Activated naive CD4-positive, alpha-beta T cell treated with anti-CD3 and anti-CD28 coated beads for 36 hours (primary cell): Measurements from ENCODE around the gene GCNT3. TPM values are rescaled to one million over a fixed set of nuclear protein-coding genes. Genes with fewer than 3 reads are reported as not detected.
A peak's percentile ranks its signal among the peaks of the same experiment; 100 is the strongest.

Experiments
- CTCF ChIA-PET: fragments of 350-600 bp; sonication (Branson Sonifier 250); formaldehyde crosslinking; loops from one replicate; lab custom pipeline; 2021; ENCODE audit warnings: antibody characterized with exemption; lab: Charles Lee
- DNase-seq: peaks from one replicate; pipeline ENCODE4 v3.0.0-alpha.2; 2020
- H3K27ac Mint-ChIP-seq: one replicate; pipeline ENCODE4 v1.8.0; 2021; ENCODE audit warnings: mild to moderate bottlenecking, mixed read lengths
- H3K27me3 Mint-ChIP-seq: one replicate; pipeline ENCODE4 v1.8.0; 2021; ENCODE audit warnings: low read depth, mixed read lengths
- H3K36me3 Mint-ChIP-seq: one replicate; pipeline ENCODE4 v1.8.0; 2021; ENCODE audit warnings: low read depth, mixed read lengths
- H3K4me1 Mint-ChIP-seq: one replicate; pipeline ENCODE4 v1.8.0; 2021; ENCODE audit warnings: low read depth, mixed read lengths
- H3K4me3 Mint-ChIP-seq: one replicate; pipeline ENCODE4 v1.8.0; 2021; ENCODE audit warnings: mild to moderate bottlenecking, moderate library complexity, mixed read lengths
- H3K9me3 Mint-ChIP-seq: one replicate; pipeline ENCODE4 v1.8.0; 2021; ENCODE audit warnings: mixed read lengths
- intact Hi-C: fragments of 100-400 bp; cut with micrococcal nuclease; formaldehyde crosslinking; loops from one replicate; pipeline ENCODE4 v1.15.1; 2023
- total RNA-seq, 2 experiments: library from RNA; stranded (reverse); gene quantifications; one replicate each; pipeline ENCODE4 v1.2.3, GENCODE V29; 2021

Gene GCNT3, protein sequence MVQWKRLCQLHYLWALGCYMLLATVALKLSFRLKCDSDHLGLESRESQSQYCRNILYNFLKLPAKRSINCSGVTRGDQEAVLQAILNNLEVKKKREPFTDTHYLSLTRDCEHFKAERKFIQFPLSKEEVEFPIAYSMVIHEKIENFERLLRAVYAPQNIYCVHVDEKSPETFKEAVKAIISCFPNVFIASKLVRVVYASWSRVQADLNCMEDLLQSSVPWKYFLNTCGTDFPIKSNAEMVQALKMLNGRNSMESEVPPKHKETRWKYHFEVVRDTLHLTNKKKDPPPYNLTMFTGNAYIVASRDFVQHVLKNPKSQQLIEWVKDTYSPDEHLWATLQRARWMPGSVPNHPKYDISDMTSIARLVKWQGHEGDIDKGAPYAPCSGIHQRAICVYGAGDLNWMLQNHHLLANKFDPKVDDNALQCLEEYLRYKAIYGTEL
- not detected for total RNA-seq

DNA sequence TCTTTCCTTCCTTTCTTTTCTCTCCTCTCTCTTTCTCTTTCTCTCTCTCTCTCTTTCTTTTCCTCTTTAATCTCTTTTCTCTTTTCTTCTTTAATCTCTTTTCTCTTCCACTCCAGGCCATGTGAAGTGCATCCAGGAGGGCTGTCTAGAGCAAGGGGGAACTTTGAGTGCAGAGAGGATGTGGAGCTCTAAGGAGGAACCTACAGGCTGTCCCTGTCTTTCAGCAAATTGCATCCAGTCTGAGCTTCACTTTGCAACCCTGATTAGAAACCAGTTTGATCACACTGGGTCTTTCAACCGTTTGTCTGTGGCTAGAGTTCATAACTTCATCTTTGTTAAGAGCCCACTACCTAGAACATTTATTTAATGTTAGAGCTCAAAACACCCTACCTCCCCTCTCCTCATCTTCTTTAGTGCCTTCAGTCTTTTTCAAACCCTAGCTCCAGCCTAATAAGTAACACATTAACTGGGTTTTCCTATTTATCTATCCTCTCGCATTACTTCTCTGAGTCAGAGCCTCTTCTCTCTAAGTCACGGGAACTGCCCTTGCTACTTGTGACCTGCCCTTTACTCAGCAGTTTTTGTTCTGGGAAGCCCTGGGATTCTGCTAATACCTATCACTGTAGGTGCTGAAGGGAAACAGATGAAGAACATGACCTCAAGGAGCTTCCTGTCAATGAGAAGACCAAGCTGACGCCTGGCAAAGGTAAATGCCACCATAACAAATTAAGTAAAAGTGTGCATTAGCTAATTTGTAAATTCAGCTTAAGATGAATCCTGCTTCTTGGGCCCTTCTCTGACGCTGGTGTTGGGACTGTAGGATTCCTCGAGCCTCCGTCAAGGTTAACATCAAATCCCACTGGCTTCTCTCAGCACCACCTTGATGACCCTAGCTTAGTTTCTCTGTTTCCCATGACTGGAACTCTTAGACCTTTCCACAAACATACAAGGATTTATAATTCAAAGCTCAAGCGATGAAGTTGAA, at the start of gene GCNT3:
Gene GCNT3, plus strand, starts transcription at position 508 of the 985 bp plus-strand sequence. CDS start 6,456 bp downstream, outside the sequence.
- no peak within 1 kb of the TSS for H3K27ac Mint-ChIP-seq
- CTCF ChIA-PET: interaction anchor here (0.6 to 2.0 kb wide), 4 partner anchors 12 to 1658 kb away, joined by 3 to 10 read pairs (median 4); no protein-coding TSS in a partner anchor
- intact Hi-C loops: no loop called here
- H3K9me3 Mint-ChIP-seq: no peaks in the 10 kb centered on the region
- peaks cover 7% of the 10 kb centered on the region for H3K27me3 Mint-ChIP-seq
- no peaks in the 10 kb centered on the region for H3K36me3 Mint-ChIP-seq
- H3K4me1 Mint-ChIP-seq: peaks cover 4% of the 10 kb centered on the region
- H3K4me3 Mint-ChIP-seq: no peak within 1 kb of the TSS
- no peak for DNase-seq

DNA sequence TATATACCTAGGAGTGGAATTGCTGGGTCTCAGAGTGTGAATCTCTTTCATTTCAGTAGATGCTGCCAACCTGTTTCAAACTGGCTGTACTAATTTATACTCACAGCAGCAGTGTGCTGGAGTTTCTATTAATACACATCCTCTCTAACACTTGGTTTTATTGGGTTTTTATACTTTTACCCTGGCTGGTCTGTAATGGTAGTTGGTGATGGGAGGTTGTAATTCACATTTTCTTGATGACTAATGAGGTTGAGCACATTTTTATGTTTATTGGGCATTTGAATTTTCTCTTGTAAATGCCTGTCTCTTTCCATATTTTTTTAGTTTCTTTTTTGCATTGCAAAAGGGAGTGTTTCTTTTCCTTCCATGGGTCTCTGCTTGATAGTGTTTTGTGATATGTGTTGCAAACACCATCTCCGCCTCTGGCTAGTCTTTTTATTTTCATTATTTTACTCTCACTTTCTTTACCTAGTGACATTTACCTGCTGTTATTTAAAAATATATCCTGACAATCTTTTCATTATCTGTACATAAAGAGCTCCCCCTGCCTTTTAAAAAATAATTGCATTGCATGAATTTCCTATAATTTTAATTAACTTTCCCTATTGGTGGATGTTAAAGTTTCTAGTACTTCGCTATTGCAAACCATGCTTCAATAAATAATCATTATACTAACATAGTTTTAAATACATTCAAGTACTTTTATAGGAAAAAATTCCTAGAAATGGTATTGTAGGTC, 49.0 kb upstream of the GCNT3 start:
- Mint-ChIP-seq H3K27me3 (no peaks in the 10 kb centered on the region), H3K4me3 (no peak overlapping the region), H3K4me1 (no peaks in the 10 kb centered on the region), H3K27ac (no peak overlapping the region), H3K9me3 (no peaks in the 10 kb centered on the region), H3K36me3 (no peaks in the 10 kb centered on the region)
- intact Hi-C loops: no loop called here
- no peak for DNase-seq
- CTCF ChIA-PET: no interaction called here

DNA sequence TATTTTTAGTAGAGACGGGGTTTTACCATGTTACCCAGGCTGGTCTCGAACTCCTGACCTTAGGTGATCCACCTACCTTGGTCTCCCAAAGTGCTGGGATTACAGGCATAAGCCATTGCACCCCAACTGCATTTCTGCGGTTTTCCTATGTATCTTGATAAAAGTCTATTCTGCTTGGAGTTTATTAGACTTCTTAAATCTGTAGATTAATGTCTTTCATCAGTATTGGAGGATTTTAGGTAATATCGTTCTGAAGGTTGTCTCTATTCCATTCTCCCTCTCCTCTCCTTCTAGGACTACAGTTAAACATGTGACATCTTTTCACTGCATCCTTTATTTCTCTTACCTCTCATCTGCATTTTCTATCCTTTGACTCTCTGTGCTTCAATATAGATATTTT, 46.3 kb upstream of the GCNT3 start:
- Mint-ChIP-seq H3K27me3 (no peaks in the 10 kb centered on the region), H3K4me3 (no peak overlapping the region), H3K4me1 (no peaks in the 10 kb centered on the region), H3K36me3 (no peaks in the 10 kb centered on the region), H3K27ac (no peak overlapping the region), H3K9me3 (no peaks in the 10 kb centered on the region)
- CTCF ChIA-PET: no interaction called here
- no peak for DNase-seq
- intact Hi-C loops: no loop called here

DNA sequence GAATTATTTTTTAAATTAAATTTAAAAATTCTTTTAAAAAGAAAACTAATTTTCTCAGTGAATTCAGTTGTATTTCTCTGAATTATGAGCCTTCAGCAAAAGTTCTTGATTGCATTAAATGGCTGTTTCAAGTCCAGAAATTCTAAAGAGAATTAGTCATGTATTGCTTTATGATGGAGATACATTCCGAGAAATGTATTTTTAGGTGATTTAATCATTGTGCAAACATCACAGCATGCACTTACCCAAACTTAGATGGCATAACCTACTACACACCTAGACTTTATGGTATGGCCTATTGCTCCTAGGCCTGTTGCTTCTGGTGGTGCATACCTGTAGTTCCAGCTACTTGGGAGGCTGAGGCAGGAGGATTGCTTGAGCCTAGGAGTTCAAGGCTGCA, 44.3 kb upstream of the GCNT3 start:
- no peak overlapping the region for H3K27ac Mint-ChIP-seq

DNA sequence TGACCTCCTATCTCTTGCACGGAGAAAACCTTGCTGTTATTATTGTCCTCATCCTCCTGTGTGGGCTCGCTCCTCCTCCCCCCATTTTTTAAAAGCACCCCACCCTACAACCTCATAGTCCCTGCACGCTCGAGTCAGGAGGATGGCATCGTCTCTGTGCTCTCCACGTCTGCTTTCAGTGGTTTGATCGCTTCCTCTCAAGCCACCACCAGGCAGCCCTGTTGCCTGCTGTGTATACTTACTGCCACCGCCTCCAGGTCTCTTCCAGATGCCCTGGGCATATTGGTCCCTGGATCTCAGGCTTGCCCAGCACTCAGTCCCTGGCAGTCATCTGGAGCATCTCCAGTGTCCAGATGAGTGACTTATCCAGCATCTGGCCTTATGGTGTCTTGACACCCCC, 42.1 kb upstream of the GCNT3 start:
- Mint-ChIP-seq H3K36me3 (no peaks in the 10 kb centered on the region), H3K4me1 (no peaks in the 10 kb centered on the region), H3K27ac (no peak overlapping the region), H3K4me3 (no peak overlapping the region), H3K27me3 (no peaks in the 10 kb centered on the region), H3K9me3 (no peaks in the 10 kb centered on the region)
- CTCF ChIA-PET: no interaction called here
- intact Hi-C loops: no loop called here
- no peak for DNase-seq

More for the DNA sequence above, 44.3 kb upstream of the GCNT3 start:
- DNase-seq: no peak
- Mint-ChIP-seq H3K4me3 (no peak overlapping the region), H3K27me3 (no peaks in the 10 kb centered on the region), H3K36me3 (no peaks in the 10 kb centered on the region), H3K4me1 (no peaks in the 10 kb centered on the region), H3K9me3 (no peaks in the 10 kb centered on the region)
- intact Hi-C loops: no loop called here
- CTCF ChIA-PET: interaction anchor here (0.6 kb wide), 1 partner anchor 72 kb away, joined by 4 read pairs; no protein-coding TSS in a partner anchor

DNA sequence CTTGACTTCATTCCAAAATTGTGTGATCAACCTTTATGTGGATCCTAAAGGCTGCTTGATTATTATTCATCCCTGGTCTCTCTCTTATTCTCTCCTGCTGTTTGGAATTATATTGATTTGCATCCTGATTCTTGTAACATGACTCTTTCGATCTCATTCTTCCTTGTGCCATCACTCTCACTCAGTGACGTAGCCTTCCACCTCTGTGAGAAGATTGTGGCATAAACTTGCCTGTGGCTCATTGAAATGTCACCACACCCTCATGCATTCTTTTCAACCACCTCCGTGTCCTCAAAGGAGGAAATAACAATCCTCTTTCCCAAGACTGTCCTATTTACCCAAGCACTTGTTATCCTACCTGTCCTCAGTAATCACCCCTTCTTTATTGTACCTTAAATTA, 41.3 kb upstream of the GCNT3 start:
- no peak for DNase-seq
- Mint-ChIP-seq H3K4me1 (no peaks in the 10 kb centered on the region), H3K27me3 (no peaks in the 10 kb centered on the region), H3K36me3 (no peaks in the 10 kb centered on the region), H3K4me3 (no peak overlapping the region), H3K9me3 (no peaks in the 10 kb centered on the region), H3K27ac (no peak overlapping the region)
- intact Hi-C loops: no loop called here
- CTCF ChIA-PET: interaction anchor here (1.2 kb wide), 1 partner anchor 44 kb away, joined by 3 read pairs; no protein-coding TSS in a partner anchor

DNA sequence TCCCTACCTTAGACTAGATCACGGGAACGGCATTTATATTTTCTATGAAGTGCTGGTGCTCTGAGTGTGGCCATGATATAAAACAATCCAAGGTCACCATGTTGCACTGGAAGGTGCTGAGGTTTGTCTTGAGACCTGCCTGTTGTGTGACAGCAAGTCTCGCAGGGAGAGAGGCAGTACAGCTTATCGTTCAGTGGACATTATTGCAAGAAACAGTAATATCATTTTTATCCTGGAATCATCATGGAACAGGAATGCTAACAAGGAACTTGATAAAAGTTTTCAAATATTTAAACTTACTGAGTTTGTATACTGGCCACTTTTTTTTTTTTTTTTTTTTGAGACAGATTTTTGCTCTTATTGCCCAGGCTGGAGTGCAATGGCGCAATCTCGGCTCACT, 40.0 kb upstream of the GCNT3 start:
- Mint-ChIP-seq H3K27ac (no peak overlapping the region), H3K9me3 (no peaks in the 10 kb centered on the region), H3K4me1 (no peaks in the 10 kb centered on the region), H3K4me3 (no peak overlapping the region), H3K36me3 (no peaks in the 10 kb centered on the region), H3K27me3 (no peaks in the 10 kb centered on the region)
- intact Hi-C loops: no loop called here
- CTCF ChIA-PET: interaction anchor here (0.5 kb wide), 1 partner anchor 43 kb away, joined by 3 read pairs; no protein-coding TSS in a partner anchor
- DNase-seq: no peak

DNA sequence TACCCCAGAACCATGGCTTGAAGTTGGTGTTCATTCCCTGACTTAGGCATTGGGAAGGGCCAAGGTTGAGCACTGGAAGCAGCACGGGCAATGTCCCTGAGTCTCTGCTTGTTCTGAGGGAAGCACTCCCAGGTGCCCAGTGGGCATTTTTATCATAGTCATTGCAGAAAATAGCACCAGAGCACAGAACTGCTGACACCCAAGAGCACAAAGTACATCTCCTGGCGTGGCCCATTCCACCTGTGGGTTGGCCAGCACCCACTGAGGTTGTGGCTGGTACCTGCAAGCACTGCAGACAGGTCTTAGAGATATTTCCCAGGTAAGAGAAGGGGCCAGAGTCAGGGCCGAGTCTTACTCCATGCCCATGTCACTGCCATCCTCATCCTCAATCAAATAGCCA, 28.5 kb upstream of the GCNT3 start:
- intact Hi-C loops: no loop called here
- CTCF ChIA-PET: interaction anchor here (0.6 kb wide), 1 partner anchor 67 kb away, joined by 3 read pairs; no protein-coding TSS in a partner anchor
- Mint-ChIP-seq H3K27me3 (no peaks in the 10 kb centered on the region), H3K4me3 (no peak overlapping the region), H3K9me3 (no peaks in the 10 kb centered on the region), H3K4me1 (peaks cover 8% of the 10 kb centered on the region), H3K27ac (no peak overlapping the region), H3K36me3 (no peaks in the 10 kb centered on the region)
- DNase-seq: no peak

DNA sequence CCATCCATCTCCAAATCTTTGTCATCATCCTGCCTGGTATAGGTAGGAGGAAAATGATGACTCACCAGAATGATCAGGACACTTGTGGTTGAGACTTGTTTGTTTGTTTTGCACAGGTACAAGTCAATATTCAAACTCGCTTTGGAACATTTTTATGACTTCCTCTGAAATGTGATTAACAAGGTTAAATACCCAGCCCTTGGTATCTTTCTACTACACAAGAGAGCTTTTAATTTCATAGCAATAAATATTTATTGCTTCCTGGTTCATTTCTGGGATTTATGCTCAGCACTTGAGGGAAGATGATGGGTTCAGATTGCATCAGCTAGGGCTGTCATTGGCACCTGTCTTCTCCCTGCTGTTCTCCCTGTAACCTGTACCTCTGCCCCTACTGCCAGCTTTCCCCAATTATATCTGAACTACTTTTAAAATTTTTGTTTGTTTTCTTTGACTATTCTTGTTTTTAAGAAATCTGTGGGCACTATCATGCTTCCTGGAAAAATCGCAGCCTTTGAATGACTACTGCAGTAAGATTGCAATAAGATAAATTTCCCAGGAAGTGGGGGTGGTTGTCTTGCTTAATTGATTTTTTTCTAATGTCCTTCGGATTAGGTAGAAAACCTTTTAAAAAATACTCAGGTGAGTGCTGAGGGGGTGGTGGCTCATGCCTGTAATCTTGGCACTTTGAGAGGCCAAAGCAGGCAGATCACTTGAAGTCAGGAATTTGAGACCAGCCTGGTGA, 24.3 kb upstream of the GCNT3 start:
- Mint-ChIP-seq H3K4me3 (no peak overlapping the region), H3K27ac (no peak overlapping the region), H3K4me1 (peaks cover 27% of the 10 kb centered on the region), H3K36me3 (no peaks in the 10 kb centered on the region), H3K27me3 (no peaks in the 10 kb centered on the region), H3K9me3 (no peaks in the 10 kb centered on the region)
- intact Hi-C loops: no loop called here
- CTCF ChIA-PET: no interaction called here
- no peak for DNase-seq

DNA sequence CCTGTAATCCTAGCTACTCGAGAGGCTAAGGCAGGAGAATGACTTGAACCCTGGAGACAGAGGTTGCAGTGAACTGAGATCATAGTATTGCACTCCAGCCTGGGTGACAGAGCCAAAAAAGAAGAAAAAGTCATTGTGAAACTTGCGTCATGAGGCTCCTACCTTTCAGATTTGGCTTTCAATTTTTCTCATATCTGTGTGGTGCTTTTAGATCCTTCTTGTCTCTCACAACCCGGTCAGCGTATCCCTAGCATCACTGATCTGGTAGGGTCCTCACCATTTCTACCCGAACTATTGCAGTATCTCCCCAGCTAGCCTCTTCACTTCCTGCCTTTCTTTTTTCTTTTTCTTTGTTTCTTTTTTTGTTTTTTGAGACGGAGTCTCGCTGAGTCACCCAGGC, 21.6 kb upstream of the GCNT3 start:
- Mint-ChIP-seq H3K4me3 (peak overlapping the region; percentile 11), H3K27me3 (no peaks in the 10 kb centered on the region), H3K9me3 (no peaks in the 10 kb centered on the region), H3K27ac (peak overlapping the region; percentile 66), H3K36me3 (no peaks in the 10 kb centered on the region), H3K4me1 (peaks cover 27% of the 10 kb centered on the region)
- intact Hi-C loops: no loop called here
- DNase-seq: peak; percentile 30
- CTCF ChIA-PET: interaction anchor here (0.6 to 1.0 kb wide), 3 partner anchors 9 to 629 kb away, joined by 3 to 5 read pairs (median 3); no protein-coding TSS in a partner anchor

DNA sequence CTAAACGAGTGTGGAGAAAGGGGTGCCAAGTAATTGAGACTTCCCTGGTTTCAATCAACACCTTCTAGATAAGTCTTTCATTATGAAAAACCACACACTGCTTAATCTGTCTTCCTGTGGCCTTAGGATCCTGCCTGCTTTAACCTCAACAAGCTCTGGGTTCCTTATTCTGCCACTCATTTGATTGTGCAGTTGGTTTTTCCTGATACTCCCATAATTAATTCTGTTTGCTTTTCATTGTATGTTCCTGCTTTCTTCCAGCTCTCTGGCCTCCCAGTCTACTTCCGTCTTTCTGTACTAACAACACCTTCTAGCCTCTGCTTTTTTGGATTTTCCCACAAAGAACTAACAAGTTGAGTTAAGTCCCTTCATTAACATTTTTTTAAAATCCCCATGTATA, 20.2 kb upstream of the GCNT3 start:
- Mint-ChIP-seq H3K4me3 (no peak overlapping the region), H3K27me3 (no peaks in the 10 kb centered on the region), H3K27ac (no peak overlapping the region), H3K4me1 (peaks cover 27% of the 10 kb centered on the region), H3K9me3 (no peaks in the 10 kb centered on the region), H3K36me3 (no peaks in the 10 kb centered on the region)
- DNase-seq: no peak
- intact Hi-C loops: no loop called here
- CTCF ChIA-PET: interaction anchor here (0.6 to 0.7 kb wide), 3 partner anchors 51 to 583 kb away, joined by 3 to 4 read pairs (median 3); no protein-coding TSS in a partner anchor
